RPMI8226 (cell line): ENCODE data around the gene UNC5CL.
"Not testable (repeated sequence)": the region's sequence is repeated elsewhere in the genome, so short reads cannot be mapped to it uniquely, and the experiment has no call there.

Experiments used
- DNase-seq: peaks from one replicate; pipeline ENCODE4 v3.0.0-alpha.2; 2015

The UNC5CL gene

DNA sequence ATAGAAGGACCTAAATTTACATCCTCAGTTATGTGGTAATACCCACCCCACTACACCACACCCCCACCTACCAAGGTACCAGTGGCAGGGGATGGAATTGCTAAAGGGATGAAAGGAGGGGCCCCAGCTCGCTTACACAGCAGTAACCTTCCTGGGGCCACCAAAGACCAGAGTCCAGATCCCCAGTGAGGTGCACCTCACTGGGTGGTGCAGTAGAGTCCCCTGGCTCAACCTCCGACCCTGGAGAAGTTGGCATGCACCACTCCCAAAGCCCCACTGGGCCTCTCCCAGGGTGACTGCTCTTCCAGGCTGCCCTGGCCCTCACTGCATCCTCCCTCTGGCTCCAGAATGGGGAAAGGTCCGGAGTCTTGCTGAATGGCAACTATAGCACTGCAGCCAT is 816 bp downstream of the UNC5CL start:
- DNase-seq = no peak

DNA sequence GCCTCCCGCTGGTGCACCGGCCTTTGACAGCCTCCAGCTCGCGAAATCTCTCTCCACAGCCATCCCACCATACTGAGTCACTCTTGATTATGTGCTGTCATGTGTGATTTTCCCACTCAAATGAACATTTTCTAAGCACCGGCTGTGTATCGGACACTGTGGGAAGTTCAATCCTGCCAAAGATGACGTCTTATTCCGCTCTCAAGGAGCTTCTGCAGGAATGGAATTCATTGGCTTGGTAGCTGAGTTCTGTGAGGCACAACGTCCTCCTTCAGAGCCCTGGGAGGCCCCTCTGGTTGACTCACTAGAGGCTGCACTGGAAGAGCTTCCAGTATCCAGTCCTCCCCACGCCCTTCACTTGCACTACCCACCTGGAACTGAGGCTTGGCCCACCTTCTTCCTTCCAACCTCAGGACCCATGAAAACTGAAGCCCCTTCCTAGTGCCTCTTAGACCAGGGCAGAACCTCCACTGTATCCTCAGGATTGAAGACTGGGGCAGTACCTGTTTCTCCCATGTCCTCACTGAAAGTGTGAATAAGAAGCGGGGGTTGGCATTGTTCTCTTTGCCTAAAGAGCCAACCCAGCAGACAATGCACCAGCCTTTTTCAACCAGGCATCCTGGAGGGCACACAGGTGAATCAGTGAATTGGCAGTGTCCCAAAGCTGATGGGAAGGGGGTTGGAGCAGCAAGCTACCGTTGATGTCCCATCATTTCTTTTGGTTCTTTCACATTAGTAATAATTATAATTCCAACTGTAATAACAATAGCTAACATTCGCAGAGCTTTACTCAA is 1.7 kb downstream of the UNC5CL start:
- no peak for DNase-seq

DNA sequence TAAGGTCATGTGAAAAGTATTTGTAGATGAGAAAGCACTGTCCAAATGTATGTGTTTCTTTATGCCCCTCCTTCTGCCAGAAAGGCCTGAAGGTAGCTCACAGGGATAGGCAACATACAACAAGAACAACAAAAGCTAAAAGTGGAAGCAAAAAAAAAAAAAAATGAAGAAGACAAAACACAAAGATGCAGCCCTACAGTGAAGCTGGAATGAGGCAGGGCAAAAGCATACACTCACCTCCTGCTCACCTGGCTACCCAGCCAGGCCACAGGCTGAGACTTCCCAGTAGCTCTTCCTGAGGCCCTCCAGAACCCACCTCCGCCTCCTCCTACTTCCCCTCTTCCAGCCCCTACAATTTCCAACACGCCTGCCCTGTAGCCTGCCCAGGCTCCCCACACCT is 2.4 kb downstream of the UNC5CL start:
- DNase-seq = no peak

DNA sequence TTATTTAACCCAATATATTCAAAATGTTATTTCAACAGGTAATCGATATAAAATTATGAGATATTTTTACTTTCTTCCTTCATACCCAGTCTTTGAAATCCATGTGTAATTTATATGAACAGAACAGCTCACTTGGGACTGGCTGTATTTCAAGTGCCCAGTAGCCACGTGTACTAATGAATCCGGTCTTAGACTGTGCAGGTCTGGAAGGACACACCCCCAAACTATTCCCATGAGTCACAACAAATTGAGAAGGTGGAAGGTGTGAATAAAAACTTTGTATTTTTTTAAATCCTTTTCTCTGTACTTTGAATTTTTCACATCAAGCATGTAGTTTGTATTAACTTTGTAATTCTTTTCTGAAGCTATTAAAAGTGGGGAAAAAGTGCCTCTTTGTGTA is 2.8 kb downstream of the UNC5CL start:
- DNase-seq = no peak

DNA sequence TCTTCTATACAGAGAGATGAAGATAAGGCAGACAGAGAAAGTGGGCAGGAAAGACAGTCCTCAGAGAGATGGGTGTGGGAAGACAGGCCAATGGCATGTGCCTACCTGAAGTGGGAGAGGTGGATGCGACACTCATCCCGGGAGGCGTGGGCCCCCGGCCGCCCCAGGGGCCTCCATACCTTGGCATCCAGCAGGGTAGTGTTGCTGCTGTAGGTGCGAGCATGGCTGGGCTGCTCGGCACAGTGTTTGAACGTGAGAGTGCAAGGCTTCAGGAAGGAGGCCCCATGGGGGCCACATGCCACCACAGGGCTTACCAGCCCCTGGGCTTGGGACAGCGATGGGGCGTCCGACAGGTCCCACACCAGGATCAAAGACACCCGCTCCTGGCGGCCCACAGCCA is 5.2 kb downstream of the UNC5CL start:
- no peak for DNase-seq

DNA sequence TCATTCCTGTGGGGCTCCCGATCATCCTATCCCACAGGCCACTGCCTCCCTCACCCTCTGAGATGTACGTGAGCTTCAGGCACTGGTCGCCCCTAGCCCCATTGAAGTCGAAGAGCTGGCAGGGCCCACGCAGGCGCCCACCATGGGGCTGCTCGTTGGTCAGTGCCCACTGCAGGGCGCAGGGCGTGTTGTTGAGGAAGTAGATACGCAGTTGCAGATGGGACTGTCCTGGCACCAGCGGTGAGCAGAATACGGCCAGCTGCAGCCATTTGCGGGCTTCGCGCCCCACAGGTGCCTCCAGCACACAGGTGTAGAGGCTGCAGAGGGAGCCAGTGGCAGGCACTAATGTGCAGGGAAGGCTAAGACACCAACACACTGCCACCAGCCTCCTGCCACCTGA is 6.2 kb downstream of the UNC5CL start:
- no peak for DNase-seq

DNA sequence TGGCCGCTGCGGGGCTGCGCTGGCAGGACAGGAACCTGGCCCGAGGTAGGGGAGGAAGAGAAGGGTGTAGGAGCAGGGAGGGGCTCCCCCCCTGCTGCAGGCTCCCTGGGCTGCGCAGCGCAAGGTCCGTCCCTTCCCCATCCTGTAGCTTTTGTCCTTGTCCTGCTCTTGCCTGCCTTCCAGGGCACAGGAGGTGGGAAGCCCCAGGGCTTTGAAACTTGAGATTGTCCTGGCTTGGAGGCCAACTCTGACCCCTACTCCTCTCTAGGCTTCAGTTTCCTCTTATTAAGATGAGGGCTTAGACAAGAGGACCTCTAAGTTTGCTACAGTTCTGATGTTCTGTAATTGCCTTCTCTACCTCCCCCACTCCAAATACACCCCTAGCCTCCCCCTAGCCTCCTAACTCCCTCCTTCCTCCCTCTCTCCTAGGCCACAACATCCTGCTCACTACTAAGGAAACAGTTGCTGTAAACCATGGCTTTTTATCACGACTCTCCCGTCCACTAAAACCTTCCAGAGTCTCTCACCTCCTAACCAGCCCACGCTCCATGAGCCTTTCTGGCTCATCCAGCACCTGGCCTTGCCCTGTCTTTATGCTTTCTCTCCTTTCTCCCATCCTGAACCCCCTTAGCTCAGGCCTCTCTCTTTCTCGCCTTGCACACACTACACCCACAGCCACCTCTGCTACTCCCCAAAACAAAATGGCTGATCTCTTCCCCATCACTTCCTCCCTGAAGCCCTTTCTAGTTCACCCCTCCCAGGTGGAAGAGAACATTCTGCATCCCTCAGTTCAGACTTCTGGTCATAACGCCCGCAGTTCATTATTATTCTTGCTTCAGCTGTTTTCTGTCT is 10.2 kb downstream of the UNC5CL start:
- no peak for DNase-seq

DNA sequence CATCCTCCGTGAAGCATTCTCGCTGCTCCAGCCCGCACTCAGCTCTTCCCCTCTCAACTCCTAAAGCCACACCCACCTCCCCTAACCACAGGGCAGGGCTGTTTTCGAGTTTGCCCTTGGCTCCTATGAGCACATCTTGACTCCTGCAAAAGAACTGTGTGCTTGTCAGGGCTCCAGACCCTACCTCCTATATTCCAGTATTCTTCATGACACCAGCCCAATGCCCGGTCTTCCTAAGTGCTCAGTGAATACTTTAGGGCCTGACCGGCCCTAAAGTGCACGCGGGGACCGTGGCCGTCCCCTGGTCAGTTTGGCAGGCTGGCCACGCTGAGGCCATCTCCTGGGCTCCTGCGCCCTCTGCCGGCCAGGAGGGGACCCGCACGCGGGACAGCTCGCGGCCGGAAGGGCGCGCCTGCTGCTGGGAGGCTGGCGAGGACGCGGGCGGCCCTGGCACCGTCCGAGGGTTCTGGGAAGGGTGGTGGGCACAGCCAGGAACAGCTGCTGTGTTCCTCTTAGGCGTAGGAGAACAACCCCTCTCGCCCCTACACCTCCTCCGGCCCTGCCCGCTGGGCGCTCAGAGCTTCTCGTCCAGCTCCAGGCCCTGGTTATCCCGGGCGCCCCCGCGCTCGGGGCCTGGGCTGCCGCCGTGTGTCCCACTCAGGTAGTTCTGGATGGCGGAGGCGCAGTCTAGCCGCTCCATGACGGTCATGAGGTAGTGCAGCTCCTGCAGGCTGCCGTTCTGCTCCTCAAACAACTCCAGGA is 11.0 kb downstream of the UNC5CL start:
- DNase-seq = peak; percentile 73

DNA sequence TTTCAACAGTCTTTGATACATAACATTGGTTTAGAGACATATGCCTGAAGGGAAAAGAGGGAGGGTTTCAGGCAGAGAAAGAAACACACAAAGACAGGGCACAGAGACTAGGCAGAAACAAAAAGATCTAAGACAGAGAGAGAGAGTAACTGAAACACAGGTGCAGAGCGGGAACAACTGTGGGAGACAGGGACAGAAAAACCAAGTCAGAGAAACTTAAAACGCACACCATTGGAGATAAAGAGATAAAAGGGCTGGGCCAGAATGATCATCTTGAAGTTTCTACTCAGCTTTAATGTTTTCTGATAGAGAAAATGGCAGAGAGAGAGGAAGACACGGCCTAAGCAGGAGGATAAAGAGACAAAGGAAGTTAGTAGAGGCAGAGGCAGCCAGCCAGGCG is 11.8 kb downstream of the UNC5CL start:
- no peak for DNase-seq

DNA sequence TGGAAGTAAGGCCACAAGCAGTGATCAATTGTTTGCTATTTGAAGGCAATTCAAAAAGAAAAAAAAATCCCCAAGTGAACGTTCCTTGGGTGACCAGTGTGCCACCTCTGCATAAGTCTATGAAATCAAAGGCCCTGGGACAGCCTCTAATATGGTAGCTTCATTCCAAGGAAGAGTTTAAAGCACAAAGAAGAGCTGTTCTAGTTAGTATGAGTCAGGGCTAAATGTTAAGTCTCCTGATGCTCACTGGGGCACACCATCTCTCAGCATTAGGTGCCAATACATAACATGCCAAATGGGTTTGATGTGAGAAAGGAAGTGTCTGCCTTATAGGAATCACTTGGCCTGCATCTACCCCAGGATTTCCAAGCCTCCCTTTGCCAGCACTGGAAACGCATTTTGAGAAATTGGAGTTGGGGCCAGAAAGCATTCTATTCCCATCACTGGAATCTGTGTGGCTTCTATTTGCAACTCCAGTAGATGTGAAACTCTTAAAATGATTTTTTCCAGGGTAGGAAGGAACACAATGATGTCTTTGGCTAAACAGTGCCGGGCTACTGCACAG is 13.0 kb downstream of the UNC5CL start:
- DNase-seq = no peak

DNA sequence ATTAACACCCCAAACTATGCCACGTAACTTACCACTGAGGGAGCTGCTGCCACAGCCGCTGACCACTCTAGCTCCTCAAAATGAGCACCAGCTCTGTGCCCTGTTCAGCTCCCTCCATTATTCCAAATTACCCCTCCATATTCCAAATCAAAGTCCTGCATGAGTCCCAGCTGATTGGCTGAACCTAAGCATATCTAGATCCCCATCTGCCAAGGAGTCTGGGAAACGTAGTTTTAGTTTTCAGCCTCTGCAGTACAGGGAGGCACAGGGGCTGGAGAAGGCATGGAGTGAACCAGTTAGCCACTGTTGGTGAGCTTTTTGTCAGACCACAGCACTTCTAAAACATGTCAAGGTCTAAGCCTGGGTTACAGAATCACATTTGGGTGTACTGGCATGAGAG is 15.9 kb downstream of the UNC5CL start:
- no peak for DNase-seq

DNA sequence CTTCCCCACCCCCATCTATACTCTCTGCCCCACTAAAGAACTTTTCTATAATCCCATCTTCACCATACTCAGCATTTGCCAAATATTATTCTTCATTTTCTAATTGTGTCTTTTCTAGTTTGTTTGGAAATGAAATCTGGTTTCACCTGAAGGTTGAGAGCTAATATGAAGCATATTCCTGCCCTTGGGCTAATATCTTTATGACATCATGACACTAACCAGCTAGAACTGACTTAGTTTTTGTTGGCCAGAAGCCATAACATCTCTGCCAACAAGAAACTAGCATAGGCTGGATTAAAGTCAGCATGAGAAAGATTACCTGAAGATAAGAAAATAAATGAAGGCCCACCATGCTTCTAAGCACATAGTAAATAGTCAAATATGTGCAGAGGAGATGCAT is 16.7 kb downstream of the UNC5CL start:
- DNase-seq = no peak

DNA sequence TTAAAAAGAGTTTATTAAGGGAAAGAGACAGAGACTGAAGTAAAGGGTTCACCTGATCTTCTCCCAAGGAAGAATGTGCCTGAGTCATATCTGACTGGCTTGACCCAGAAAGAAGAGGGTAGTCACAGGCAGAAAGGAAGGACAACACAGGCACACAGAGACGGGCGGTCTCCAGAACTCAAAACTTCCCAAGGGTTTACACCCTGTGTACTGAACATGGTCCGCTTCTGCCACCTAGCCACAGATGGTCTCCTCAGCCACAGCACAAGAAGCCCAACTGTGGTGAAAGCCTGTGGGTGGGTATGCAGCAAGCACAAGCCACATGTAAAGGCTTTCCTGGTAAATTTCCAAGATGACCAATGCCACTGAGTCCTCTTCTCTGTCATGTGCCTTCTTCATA is 17.2 kb downstream of the UNC5CL start:
- DNase-seq = no peak

DNA sequence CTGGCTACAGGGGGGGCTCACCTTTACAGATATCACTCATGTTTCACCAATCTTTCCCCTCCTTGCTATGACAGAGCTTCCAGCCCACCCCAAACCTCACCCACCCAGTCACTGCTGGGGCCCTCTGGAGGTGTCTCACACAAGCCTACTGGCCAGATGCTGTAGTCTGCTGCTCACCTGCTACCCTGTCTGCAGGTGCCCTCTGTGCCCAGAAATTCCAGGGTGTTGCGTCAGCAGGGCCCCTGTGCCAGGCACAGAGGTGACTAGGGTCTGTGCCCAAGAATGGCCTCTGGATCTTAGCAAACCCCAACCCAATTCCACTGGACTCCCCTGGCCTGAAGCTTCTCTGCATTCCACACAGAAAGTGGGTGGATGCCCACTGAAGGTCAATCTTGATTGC is 21.4 kb downstream of the UNC5CL start:
- DNase-seq = no peak

DNA sequence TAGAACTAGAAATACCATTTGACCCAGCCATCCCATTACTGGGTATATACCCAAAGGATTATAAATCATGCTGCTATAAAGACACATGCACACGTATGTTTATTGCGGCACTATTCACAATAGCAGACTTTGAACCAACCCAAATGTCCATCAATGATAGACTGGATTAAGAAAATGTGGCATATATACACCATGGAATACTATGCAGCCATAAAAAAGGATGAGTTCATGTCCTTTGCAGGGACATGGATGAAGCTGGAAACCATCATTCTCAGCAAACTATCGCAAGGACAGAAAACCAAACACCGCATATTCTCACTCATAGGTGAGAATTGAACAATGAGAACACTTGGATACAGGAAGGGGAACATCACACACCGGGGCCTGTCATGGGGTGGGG is 23.2 kb downstream of the UNC5CL start:
- DNase-seq = not testable (repeated sequence)

DNA sequence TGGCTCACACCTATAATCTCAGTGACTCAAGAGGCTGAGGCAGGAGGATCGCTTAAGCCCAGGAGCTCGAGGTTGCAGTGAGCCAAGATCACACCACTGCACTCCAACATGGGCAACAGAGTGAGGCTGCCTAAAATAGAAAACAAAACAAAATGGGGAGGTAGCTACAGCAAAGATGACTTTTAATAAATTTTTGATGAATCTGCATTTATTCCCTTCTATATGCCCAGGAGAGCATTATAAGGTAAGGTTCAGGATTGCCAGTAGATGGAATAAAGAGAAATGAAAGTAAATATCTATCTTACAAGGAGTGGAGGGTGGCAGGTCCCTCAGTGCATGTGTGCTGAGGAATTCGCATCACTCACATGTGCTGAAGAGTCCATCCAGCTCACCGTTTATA is 24.2 kb downstream of the UNC5CL start:
- no peak for DNase-seq

DNA sequence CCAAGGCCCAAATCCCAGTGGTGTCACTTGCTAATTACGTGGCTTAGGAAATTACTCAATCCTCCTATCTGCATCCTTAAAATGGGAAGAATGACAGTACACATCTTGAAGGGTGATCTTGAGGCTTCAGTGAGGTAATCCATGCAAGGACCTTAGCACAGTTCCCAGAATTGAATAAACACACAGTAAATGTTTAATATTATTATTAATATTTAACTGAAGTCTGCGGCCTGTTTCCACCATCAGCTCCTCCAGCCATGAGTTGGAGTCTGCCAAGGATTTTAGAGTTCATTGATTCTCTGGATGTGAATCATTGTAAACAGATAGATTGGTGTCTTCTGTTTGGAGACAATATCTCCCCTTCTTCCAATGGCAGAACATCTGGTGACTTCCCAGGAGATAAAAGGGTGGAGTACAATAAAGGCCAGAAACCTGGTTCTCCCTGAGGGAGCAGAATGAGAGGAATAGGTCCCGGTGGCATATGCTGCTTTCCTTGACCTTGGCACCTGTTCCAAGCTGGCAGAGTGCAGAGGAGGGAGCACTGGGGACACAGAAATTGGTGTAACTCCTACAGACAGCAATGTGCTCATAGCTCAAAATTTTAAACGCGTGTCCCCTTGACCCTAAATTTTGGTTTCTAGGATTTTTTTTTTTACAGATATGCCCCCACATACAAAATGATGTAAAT is 25.4 kb downstream of the UNC5CL start:
- no peak for DNase-seq

DNA sequence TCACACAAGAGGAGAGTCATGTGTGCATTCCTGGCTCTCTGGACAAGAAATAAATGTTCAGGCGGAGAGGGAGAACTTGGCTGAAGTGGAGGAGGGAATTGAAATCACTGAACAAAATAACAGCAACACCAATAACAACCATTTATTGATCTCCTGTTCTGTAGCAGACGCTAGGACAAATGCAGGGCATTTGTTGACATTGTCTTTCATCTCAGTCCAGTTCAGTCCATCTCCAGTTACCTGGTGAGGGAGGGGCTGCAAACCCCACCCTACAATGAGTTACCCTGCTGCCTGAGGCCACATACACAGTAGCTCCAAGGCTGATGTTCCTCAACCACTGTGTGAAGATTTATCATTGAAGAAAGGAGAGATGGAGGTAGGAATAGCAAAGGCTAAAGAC is 27.3 kb downstream of the UNC5CL start:
- DNase-seq = no peak

DNA sequence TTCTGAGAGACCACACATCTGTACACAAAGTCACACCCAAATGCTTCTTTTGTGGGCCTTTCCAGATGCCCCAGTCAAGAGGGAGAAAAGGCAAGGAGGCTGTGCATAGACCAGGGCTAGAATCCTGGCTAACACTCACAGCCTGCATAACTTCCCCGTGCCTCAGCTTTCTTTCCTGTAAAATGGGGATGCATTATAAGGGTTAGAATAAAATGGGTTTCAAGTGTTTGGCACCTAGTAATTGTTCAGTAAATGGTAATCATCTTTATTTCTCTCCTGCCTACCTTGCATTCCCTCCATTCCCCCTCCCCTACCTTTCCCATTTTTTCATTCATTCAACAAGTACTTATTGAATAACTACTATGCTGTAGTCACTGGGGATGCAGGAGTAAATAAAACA is 29.4 kb downstream of the UNC5CL start:
- DNase-seq = no peak

DNA sequence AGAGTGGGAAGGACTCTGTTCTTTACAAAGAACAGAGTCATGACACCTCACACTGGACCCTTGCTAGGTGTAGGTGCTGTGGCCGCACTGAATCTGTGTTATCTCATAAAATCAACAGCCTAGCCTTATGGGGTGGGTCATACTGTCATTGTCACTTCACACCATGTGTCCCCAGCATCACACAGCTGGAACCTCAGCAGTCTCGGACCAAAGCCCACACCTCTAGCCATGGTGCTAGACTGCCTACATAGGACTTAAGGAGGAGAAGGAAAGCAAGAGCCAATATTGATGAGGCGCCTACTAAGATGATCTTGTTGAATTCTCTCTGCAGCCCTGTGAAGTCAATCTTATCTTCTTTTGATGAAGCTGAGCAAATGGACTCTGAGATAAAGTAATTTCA is 31.0 kb downstream of the UNC5CL start:
- DNase-seq = no peak

DNA sequence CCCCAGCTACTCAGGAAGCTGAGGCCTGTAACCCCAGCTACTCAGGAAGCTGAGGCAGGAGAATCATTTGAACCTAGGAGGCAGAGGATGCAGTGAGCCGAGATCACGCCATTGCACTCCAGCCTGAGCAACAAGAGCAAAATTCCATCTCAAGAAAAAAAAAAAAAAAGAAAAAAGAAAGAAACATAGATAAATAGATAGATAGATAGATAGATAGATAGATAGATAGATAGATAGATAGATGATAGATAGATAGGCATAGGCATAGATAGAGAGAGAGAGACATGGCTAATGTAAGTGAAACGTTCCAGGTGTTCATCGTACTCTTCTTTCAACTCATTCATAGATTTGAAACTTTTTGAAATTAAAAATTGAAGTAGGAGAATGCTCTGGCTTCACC is 32.0 kb downstream of the UNC5CL start:
- not testable (repeated sequence) for DNase-seq

DNA sequence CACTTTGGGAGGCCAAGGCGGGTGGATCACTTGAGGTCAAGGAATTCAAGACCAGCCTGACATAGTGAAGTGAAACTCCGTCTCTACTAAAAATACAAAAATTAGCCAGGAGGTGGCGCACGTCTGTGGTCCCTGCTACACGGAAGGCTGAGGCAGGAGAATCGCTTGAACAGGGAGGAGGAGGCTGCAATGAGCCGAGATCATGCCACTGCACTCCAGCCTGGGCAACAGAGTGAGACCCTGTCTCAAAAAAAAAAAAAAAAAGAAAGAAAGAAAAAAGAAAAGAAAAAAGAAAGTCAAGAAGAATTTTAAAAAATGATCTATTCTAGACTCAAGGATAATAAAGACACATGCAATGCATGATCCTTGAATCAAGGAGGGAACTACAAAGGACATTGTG is 32.8 kb downstream of the UNC5CL start:
- peak; percentile 71 for DNase-seq

DNA sequence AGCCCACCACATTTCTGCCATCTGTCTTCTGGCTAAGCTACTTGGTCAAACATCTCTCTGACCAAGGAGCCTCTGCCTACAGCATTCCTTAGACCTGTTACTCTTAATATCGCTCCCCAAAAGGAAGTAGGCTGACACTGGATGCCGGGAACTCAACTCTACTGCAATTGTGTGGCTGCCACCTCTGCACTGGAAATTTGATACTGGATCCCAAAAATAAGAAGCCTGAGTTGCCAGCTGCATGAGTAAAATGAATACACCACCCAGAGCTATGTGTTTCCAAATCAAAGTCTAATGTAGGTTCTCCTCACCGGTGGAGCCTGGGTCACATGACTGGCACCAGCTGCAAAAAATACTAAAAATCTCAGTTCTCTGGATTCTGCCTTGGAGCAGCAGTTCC is 36.9 kb downstream of the UNC5CL start:
- DNase-seq = no peak
